ENCODE data around the gene HSPA12A.

DNA sequence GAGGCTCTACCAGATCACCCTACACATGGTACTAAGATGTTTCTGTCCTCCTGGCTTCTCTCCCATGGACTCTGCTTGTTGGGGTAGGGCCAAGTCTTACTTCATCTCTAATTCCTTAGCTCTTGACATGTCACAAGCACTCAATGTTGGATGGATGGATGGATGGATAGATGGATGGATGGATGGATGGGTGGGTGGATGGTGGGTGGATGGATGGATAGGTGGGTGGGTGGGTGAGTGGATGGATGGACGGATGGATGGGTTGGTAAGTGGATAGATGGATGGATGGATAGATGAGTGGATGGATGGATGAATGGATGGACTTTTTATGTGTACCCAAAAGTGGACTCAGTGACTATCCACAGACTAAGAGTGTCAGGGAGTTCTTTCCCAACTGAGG lies 28.5 kb downstream of the HSPA12A start:
- TF ChIP-seq POLR2A (IDR thresholded peaks at IDR 0.05): no peak
- no peak for TF ChIP-seq POLR2AphosphoS5 (IDR thresholded peaks at IDR 0.05)
- no peak for TF ChIP-seq CTCF (IDR thresholded peaks at IDR 0.05)

All from sigmoid colon (tissue), 4 donors.